GM19193 (cell line): ENCODE measurements around the gene PKD2L2.

Experiments used
- POLR2A ChIP-seq: IDR thresholded peaks from 4 replicates; pipeline ENCODE4 v1.6.1; 2011; ENCODE audit not compliant: insufficient read depth, insufficient read length; ENCODE audit errors: extremely low read depth

Gene PKD2L2

DNA sequence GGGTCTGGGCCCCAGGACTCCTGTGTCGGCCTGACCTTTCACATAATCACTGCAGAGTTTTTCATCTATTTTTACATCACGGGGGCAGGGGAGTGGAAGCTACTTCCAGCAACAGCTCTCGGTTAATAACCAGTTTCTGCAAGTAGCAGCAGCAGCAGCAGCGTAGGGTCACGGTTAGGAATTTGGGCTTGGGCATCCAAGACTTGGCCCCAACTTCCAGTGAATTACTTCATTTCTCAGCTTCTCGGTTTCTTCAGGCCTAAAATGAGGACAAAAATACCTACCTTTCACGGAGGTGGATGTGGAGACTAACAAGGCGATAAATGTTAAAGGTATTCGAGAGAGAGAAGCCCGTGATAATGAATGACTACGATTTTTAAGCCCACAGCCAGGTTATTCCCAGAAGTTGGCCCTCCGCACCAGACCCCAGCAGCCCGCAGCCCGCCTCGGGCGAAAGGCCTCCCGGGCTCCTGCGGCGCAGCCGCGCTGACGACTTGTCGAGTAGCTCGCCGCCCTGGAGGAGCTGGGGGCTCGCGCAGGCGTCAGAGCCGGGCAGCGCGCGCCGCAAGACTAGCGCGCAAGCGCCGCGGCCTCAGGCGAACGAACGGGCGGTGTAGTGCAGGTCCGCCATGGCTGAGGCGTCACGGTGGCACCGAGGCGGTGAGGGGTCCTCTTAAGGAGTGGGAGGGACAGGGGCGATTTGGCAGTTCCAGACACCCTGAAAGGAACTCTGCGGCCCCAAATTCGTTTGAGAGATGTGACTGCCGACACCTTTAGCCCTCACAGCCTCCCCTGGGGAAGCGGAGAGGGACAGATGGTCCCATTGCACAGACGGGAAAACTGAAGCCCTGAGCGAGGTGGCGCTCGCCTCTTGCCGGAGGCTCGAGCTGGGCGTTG, at the start of gene PKD2L2:
PKD2L2 (plus strand) TSS at position 595 of the 897 bp plus-strand sequence; CDS start at position 630, 35 bp downstream.
- peak; percentile 97 for TF ChIP-seq POLR2A

DNA sequence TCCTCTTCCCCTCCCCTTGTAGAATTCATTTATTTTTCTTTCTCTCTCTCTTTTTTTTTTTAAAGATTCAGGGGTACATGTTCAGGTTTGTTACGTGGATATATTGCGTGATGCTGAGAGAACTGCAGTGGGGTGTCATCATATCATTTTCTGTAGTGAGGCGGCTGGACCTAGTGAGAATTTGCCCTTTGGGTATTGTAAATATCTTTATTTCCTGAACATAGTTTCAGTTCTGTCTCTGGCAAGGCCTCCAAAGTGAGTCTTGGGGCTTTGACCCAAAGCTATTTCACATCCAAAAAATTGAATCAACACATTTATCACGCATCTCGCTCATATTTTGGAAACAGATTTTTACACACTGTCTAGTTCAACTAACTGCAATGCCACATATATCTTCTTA, 47.0 kb upstream of the PKD2L2 start:
- no peak for TF ChIP-seq POLR2A

DNA sequence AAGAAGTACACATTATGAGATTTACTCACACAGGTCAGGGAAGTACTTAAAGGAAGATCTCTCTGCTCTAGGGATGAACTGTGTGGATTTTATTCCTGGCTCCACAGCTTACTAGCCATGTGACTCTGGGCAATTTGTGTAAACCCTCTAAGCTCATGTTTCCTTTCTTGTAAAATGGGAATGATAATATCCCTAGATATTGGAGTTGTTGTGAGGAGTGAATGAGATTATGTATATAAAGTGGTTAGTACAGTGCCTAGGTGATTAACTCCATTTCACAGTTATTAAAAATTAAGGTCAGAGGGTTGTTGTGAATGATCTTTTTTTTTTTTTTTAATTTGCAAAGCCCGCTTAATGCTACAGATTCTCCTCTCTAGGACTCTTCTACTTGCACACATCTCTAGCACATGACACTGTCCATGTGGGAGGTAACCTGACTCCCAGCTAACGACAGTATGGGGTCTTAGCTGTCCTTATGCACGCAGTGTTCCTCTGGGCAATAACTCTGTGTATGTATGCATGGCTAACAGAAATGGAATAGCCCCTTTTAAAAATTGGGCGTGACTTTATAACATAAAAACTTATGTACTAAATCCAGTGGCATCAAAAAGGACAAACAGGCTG, 45.5 kb upstream of the PKD2L2 start:
- no peak for TF ChIP-seq POLR2A

DNA sequence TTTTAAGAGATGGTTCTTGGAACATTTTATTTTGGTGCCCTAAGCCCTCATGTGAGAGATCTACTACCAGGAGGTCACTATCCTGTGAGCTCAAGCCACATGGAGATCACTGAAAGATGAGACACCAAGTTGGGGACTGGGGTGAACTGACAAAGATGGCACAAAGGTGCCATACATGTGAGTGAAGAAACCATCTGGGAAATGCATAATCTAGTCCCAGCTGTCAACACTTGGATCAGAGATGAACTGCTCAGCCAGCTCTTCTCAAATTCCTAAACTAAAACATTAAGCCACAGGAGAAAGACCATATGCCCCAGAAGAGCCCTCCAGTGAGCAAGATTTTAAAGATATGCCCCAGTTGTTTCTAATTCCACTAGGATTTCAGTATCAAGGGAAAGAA, 43.8 kb upstream of the PKD2L2 start:
- TF ChIP-seq POLR2A: no peak

DNA sequence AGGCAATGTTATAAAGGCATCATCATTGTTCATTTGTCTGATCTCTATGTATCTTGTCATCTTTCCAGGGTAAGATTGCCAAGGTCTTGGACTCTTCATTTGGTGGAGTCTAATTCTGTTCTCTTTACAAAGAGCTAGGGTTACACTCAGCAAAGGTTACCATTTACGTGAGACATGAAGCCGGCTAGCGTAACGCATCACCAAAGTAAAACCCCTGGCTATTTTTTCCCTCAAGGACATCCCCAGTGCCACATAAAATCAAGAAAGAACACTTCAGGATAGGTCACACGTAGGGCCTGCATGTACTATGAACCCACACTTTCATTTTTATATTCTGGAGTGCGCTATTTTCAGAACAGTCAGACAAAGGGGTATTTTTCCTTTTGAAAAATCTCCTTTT, 41.6 kb upstream of the PKD2L2 start:
- no peak for TF ChIP-seq POLR2A

DNA sequence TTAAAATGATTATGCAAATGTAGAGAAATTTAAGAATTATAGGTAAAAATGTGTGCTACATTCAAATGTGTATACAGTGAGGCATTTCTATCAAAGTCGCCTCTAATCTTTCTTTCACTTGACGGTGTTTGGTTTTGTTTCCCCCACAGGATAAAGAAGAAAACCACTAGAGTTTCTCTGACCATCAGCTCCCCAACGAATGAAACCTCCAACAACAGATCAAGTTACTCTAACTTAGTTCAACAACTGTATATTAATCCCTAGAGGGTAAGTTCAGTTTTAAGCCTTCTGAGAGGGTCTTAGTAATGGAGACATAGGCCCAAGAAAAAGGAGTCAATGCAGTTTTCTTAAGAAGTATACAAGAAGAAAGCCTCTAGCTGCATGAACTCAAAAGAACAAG, 33.1 kb upstream of the PKD2L2 start:
- no peak for TF ChIP-seq POLR2A

DNA sequence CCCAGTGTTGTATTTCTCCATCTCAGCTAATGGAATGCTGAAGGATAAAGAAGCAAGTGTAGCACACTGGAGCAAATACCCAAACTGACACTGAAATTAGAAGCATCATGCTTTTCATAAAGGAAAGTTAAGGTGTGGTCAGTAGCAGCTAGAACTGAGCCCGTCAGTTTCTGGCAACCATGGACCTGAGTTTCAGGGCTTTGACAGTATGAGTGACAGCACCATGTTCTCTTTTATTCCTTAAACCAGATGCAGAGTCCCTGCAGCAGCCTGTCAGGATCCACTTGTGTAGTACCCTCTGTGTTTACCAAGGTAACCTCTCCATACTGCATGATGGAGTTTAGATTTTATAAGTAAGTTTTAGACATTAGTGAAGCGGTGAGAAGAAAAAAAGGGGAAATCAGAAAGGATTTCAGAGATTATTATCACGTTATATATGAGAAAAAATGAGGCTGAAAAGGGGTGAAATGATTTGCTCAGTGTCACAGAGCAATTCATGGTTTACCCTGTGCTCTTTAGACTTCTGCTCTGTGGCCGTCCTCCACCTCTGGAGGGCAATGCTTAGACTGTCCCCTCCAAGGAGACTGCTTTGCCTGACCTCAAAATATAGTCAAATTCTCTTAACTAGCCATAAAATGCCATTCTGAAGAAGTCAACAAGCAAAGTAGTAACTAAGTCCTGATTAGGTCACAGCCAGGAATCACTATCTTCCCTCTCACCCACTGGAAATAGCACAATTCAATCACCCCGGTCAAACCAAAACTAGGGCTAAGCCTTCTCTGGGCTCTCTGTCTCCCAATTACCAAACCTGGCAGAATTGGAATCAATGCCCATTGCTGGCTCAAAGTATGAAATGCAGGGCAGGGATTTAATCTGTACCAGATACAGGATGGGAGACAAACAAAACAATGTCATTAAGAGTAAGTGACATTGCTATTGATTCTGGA, 32.1 kb upstream of the PKD2L2 start:
- TF ChIP-seq POLR2A: no peak

DNA sequence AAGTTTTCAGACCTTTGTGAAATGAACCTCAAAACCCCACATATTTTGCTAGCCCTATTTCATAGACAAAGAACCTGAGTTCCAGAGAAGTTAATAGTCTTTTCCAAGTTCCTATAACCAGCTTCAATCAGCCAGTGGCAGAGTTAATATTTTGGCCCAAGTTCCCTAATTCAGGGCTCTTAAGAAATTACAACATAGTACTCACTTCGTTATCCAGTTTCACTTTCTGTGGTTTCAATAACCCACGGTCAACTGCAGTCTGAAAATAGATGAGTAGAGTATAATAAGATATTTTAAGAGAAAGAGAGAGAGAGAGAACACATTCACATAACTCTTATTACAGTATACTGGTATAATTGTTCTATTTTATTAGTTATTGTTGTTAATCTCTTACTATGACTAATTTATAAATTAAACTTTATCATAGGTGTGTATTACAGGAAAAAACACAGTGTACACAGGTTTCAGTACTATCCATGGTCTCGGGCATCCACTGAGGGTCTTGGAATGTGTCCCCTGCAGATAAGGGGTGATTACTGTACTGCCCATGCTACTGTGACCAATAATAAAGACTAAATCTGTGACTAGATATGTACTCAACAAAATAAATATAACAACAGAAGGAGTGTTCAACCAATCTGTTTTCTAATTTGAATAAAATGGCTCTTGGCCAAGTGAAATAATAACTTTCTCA, 30.9 kb upstream of the PKD2L2 start:
- TF ChIP-seq POLR2A: no peak

DNA sequence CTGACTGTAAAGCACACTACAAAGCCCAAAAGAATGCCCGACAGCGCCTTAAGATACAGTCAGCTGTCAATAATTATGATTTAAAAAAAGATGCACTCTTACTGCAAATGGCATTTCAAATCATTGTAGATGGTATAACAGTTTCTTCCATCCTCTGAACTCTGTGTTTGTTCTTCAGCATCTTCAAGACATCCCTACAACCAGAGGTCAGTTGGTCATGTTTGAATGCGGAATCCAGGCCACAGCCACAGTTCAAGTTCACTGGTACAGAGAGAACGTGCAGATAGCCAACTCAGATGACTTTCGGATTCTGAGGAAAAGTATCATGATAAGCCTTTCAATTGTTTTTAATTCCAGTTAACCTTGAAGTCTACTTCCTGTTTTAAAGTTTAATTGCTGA, 30.3 kb upstream of the PKD2L2 start:
- no peak for TF ChIP-seq POLR2A

DNA sequence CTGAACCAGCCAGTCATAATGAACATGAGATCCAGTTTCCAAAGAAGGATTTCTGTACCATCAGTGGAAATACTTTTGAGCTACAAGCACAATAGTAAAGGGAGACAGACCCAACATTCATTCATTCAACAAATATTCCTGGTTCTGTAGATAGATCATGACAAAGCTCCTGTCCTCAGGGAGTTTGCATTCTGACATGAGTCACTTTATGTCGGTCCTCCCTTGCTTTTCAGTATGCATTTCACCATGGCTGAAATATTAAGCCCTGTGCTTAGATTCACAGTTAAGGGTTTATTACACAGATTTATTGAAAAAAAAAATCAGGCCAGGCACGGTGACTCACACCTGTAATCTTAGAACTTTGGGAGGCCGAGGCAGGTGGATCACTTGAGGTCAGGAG, 27.0 kb upstream of the PKD2L2 start:
- TF ChIP-seq POLR2A: no peak

DNA sequence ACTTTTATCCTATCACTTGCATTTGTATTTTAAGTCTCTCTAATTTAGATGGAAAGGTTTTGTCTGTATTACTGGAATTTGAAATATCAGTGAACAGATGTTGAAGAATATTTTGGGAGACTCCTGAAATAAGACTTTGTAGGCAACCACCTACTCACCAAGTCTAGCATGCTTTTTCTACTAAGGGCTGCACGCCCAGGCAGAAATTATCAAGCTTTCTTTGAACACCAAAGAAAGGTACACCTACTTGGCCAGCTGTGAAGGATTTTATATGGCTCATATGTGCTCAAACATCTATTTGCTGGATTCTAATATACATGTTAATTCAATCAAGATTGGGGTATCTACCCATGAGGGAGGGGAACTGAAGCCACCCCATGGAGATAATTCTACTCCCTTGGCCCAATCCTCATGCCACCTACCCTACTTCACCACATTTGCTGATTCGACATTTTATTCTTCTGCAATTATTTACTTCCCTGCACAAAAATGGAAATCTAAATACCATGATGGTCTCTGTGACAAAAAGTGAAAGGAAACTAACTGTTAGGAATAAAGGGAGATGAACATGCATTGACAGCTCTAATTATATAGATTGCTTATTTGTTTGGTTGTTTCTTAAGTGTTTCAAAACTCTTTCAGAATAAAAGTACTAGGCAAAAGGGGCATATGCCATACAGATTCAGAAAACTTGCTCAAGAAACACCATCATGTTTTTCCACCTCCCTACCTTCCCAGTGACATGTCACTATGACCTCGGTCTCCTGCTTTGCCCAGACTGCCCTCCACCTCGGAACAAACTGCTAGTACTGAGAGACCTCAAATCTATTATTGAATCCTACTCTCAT, 22.5 kb upstream of the PKD2L2 start:
- TF ChIP-seq POLR2A: no peak

DNA sequence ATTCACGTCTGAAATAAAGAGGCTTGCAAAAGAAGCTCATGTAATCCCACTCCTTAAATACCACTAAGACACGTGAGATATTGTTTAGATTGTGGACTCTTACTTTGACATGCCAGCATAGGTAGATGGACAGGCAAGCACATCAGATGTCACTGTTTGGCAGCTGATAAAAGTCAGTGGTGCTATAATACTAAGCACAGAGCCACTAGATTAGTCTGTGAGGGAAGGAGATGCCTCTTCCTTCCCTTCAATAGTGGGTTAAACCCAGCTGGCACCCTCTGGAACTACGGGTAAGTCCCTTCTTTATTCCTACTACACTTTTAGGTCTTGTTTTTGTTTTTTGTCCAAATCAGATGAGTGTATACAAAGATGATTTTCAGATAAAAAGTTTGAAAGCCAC, 21.6 kb upstream of the PKD2L2 start, which contains the start of gene MYOT:
MYOT (plus strand) TSS at position 197 of the 400 bp plus-strand sequence. CDS start 2,792 bp downstream, outside the sequence.
- TF ChIP-seq POLR2A: no peak

DNA sequence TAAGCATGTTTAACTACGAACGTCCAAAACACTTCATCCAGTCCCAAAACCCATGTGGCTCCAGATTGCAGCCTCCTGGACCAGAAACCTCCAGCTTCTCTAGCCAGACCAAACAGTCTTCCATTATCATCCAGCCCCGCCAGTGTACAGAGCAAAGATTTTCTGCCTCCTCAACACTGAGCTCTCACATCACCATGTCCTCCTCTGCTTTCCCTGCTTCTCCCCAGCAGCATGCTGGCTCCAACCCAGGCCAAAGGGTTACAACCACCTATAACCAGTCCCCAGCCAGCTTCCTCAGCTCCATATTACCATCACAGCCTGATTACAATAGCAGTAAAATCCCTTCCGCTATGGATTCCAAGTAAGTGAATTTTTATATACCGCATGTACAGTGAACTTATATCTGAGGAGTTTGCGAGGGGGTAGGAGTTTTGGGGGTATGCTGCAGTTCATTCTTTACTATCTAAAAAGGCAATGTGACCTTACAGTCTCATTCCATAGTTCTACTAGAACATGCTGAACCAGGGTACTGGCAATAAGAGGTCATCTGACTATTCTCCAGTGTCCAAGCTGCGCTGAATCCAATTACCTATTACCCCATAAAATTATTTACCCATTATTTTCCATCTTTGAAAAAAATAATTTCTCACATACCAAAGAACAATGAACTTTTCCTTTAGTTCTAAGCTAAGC, 18.5 kb upstream of the PKD2L2 start:
- TF ChIP-seq POLR2A: no peak
